HG03520 (cell line): ENCODE data around the gene ZNF254.
A peak's percentile ranks its signal among the peaks of the same experiment; 100 is the strongest.
"Not testable (repeated sequence)": the region's sequence is repeated elsewhere in the genome, so short reads cannot be mapped to it uniquely, and the experiment has no call there.

Experiments used
- ATAC-seq: cut with Tn5 transposase; IDR thresholded peaks from one replicate; pipeline ENCODE4 v1.9.1; 2021; ENCODE audit warnings: mild to moderate bottlenecking, moderate library complexity; ENCODE audit not compliant: unreplicated experiment

Gene ZNF254

DNA sequence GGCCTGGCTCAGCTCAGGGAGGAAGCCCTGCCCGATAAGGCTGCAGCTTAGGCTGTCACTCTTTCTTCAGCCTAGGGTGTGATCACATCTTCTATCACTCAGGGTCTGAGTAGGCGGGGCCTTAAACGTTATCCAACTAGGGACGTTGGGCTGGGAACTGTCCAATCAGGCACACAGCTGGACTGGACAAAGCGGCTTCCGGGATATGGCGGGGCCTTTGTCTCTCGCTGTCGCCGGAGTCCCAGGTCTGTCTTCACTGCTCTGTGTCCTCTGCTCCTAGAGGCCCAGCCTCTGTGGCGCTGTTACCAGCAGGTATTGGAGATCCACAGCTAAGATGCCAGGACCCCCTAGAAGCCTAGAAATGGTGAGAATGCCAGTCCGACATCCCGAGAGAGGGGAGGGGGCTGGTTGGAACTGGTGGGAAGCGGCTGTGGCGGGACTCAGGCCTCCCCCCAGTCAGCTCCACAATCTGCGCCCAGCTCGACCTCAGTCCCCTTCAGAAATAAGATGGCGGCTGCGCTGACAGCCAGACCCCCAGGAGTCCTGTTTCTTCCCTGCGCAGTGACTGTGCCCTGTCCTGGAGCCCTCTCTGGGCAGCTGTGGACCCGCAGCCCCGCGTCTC lies at the start of gene ZNF254:
TSS of gene ZNF254 (plus strand) at position 214 of the 622 bp plus-strand sequence. CDS start at position 335, 121 bp downstream.
- peak; percentile 97 for ATAC-seq

DNA sequence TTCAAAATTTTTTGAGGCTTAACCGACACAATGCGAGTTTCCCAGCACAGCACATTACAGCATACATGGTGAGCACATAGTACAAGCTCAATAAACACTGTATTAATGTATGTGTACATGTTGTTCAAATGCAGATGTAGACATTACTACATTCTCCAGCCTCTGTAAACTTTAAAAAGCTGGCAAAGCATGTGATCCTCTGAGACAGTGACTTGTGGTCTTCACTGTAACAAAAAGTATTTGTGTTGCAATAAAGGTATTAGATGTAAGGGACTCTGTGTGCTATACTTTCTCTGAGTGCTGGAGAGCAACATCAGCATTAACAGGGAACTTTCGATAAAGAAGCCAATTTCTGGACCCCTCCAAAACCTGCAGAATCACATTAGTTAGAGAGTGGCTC lies 46.4 kb upstream of the ZNF254 start:
- ATAC-seq: no peak

DNA sequence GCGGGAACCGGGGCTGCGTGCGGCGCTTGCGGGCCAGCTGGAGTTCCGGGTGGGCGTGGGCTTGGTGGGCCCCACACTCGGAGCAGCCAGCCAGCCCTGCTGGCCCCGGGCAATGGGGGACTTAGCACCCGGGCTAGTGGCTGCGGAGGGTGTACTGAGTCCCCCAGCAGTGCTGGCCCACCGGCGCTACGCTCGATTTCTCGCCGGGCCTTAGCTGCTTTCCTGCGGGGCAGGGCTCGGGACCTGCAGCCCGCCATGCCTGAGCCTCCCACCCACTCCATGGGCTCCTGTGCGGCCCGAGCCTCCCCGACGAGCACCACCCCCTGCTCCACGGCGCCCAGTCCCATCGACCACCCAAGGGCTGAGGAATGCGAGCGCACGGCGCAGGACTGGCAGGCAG lies 45.7 kb upstream of the ZNF254 start:
- ATAC-seq: not testable (repeated sequence)

DNA sequence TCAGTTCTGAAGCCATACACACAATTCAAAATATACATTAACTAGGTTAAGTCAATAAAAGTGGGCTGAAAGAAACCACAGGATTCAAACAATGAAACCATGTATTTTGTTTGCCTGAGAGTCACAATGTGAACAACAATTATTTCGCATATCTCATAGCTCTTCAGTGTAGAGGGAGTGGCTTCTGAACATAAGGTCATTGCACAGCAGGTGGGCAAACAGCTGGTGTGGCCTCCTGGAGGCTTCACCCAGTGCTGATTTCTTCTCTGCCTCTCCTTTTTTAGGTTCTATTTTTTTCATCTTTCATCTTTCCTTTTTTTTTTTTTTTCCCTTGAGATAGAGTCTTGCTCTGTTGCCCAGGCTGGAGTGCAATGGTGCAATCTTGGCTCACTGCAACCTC lies 40.4 kb upstream of the ZNF254 start:
- ATAC-seq: no peak

DNA sequence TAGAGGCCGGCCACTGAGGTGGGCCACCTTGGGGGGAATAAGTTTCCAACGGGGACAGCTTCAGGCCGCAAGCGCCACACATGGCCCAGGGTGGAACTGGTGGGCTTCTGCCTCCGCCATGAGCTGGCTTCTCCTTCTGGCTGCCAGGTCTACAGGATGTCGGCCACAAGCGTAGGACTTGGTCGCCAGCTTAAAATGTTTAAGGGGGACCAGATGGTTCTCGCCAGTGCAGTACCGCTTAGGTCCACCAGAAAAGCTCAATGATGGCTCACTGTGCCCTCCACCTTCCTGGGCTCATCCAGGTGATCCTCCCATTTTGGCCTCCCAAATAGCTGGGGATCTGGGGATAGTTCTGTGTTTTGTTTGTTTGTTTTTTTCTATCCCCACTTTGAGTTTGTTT lies 38.7 kb upstream of the ZNF254 start:
- no peak for ATAC-seq

DNA sequence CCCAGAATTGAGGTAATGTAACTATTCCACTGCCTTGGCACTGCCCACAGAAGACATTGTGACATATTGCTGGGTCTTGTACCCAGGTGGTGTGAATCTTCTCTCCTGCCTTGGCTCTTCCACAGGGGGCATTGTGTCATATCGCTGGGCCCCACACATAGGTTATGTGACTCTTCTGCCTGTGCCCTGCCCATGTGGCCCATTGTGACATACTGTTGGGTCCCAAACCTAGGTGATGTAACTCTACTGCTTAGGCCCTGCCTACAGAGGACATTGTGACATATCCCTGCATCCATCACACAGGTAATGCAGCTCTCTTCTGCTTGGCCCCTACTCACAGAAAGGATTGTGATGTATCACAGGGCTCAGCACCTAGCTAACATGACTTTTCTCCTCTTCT lies 37.5 kb upstream of the ZNF254 start:
- ATAC-seq: no peak

DNA sequence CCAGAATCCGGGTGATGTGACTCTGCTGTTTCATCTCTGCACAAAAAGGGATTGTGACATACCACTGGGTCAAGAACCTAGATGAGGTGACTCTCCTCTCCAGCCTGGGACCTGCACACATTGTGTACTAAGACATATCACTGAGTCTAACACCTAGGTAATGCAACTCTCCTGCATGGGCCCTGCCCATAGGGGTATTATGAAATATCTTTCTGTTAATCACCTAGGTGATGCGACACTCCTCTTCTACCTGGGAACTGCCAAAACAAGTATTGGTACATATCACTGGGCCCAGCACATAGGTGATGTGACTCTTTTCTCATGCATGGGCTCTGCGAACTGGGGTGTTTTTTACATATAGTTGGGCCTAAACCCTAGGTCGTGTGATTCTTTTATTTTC lies 35.5 kb upstream of the ZNF254 start:
- ATAC-seq: no peak

DNA sequence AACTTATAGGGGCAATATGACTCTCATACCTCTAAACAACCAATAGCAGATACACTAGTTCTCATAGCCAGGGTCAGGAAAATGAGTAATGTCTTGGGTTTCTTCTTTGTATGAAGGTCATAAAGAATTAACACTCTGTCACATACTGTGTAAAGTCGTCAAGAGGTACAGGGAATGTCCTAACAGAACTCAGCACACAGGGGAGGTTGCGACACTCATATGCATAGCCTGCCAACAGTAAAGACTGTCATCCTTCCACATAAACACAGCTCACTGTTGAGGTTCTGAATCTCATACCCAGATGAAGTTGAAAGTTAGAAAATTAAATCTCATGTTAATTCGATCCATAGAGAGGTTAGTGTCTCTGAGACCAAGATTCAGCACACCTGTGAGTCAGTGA lies 34.2 kb upstream of the ZNF254 start:
- ATAC-seq: no peak

DNA sequence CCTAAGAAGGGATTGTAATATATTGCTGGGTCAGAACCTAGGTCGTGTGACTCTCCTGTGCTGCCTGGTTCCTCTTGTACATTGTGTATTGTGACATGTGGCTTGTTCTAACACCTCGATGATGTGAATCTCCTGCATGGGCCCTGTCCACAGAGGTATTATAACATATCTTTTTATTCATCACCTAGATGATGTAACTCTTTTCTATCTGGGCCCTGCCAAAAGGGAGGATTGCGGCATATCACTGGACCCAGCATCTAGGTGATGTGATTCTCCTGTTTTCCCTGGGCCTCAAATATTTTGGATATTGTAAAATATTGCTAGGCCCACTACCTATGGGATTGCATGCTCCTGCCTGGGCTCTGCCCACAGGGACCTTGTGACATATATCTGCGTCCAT lies 33.4 kb upstream of the ZNF254 start:
- ATAC-seq: no peak

DNA sequence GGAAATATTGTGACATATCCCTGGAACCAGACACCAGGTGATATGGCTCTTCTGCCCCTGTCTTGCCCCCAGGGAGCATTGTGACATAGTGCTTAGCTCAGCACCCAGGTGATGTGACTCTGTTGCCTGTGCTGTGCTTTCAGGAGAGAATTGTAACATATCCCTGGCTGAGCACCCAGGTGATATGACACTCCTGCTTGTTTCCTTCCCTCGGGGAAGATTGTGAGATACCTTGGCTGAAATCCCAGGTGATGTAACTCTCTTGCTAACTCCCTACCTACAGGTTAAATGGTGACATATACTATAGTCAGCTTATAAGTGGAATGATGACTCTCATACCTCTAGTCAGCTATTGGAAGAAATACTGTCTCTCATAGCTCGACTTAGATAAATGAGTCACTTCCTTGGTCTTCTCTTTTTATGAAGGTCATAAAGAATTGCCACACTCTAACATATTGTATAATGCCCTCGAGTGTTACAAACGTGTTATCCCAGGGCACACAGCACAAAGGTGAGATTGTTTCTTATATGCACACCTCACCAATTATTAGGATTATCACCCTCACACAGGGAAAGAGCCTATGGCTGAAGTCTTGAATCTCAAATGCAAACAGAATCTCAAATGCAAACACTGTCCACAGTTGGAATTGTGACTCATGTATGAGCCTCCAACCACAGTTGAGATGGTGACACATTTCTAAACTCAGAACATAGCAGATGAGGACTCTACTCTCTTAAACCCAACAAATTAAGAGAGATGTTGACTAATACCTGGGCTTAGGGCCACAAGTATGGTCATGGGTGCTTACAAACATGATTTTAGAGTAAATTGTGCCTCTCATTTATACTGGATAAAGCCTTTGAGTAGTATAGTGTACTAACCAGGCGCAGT lies 32.7 kb upstream of the ZNF254 start:
- ATAC-seq: no peak

DNA sequence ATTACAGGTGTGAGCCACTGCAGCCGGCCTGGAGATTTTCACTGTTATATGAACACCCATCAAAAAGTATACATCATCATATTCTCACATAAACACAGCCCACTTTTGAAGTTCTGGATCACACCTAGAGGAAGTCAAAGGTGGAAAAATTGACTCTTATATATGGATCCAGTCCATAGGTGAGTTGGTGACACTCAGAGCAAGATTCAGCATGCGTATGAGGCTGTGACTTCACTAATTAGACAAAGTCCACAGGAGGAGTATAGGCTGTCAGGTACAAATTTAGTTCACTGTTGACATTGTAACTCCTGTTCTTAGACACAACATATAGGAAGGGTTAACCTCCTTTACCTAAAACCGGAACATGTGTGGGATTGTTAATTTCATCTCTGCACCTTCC lies 31.4 kb upstream of the ZNF254 start:
- no peak for ATAC-seq

DNA sequence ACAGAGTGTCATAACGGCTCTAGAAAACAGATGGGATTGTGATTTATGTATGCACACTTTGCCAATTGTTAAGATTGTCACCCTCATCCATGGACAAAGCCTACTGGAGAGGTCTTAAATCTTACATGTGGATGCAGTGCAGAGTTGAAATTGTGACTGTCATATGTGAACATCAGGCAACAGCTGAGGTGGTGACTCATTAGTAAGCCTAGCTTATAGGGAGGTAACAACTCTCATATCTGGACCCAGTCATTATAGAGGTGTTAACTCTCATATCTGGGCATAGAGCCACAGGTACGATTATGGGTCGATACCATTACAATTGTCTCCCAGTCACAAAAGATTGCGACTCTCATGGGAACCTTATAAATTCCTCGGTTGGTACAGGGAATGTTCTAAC lies 29.8 kb upstream of the ZNF254 start:
- no peak for ATAC-seq

DNA sequence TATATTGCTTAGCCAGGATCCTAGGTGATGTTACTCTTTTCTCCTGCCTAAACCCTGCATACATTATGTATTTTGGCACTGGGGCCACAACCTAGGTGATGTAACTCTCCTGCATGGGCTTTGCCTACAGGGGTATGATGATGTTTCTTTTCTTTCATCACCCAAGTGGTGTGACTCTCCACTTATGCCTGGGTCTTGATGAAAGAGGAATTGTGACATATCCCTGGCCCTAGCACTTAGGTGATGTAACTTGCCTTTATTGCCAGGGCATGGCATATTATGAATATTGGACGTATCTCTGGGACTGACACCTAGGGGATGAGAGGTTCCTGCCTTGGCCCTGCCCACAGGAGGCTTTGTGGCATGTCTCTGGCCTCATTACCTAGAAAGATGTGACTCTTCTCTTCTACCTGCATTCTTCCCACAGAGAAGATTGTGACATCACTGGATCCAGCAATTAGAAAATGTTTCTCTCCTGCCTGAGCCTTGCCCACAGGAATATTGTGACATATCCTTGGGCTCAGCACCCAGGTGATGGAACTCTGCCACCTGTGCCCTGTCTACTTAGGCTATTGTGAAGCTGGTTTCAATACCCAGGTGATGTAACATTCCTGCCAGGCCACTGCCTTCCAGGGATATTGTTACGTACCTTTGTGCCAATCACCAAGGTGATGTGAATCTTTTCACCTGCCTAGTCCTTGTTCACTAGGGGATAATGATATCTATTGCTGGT lies 27.3 kb upstream of the ZNF254 start:
- no peak for ATAC-seq

DNA sequence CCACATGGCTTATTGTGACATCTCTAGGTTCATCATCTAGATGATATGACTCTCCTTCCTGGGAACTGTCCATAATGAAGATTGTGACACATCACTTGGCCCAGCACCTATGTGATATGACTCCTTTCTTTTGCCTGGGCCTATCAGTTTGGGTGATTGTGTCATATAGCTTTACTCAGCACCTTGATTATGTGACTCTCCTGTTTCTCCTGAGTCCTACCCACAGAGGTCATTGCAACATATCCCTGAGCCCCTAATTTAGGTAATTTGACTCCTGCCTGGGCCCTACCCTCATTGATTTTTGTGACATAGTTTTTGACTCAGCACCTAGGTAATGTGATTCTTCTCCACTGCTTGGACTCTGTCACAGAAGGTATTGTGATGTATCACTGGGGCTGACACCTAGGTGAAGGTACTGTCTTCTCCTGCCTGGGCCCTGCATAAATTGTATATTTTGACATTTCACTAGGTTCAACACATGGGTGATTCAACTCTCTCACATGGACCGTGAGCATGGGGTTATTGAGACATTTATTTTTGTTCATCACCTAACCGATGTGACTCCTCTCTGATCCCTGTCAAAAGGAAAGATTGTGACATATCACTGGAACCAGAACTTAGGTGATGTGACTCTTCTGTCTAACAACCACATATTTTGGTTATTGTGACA lies 26.2 kb upstream of the ZNF254 start:
- no peak for ATAC-seq

DNA sequence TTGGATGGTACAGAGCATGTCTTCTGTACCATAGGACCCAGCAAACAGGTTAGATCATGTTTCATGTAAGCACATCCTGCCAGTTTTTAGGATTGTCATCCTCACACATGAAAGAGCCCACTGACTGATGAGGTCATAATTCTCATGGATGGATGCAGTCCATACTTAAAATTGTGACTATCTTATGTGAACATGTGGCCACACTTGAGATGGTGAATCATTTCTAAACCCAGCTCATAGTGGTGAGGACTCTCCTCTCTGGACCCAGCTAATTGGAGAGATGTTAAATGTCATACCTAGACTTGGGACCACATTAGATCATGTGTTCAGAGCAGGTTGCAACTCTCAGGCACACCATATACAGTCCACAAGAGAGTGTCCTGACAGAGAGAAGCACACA lies 24.8 kb upstream of the ZNF254 start:
- no peak for ATAC-seq

DNA sequence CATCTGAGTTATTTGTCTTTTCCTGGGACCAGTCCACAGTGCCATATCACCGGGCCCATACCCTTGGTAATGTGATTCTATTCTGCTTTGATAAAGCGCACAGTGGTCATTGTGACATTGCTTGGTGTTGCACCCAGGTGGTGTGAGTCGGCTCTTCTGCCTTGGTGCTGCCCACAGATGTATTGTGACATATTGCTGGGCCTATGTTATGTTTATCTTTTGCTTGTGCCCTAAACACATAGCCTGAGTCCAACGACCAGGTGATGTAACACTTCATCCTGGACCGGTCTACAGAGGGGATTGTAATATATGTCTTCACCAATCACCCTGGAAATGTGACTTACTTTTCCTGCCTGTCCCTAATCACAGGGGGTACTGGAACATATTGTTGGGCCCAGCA lies 23.7 kb upstream of the ZNF254 start:
- ATAC-seq: no peak

DNA sequence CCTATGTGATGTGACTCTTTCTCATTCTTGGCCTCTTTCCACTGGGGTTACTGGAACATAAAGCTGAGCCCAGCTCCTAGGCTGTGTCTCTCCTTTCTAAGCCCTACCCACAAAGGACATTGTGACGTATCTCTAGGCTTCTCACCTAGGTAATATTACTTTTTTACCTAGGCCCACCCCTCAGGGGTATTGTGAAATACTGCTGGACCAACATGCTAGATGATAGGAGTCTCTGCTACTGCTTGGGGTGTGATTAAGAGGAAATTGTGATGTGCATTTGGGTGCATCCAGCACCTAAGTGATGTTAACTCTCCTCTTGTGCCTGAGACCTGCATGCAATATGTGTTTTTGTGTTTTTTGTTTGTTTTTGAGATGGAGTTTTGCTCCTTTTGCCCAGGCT lies 22.8 kb upstream of the ZNF254 start:
- ATAC-seq: no peak

DNA sequence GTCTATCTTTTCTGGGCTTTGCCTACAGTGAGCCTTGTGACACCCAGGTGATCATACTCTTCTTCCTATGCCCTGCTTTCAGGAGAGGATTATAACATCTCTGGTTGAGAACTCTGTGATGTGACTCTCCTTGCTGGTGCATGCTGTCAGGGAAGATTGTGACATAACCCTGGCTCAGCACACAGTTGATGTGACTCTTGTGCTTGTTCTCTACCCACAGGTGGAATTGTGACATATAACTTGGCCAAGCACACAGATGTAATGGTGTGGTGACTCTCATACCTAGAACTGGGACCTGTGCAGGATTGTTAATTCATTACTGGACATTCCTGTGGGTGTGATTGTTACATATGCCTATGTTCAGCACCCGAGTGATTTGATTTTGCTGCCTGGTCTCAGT lies 21.7 kb upstream of the ZNF254 start:
- ATAC-seq: no peak

DNA sequence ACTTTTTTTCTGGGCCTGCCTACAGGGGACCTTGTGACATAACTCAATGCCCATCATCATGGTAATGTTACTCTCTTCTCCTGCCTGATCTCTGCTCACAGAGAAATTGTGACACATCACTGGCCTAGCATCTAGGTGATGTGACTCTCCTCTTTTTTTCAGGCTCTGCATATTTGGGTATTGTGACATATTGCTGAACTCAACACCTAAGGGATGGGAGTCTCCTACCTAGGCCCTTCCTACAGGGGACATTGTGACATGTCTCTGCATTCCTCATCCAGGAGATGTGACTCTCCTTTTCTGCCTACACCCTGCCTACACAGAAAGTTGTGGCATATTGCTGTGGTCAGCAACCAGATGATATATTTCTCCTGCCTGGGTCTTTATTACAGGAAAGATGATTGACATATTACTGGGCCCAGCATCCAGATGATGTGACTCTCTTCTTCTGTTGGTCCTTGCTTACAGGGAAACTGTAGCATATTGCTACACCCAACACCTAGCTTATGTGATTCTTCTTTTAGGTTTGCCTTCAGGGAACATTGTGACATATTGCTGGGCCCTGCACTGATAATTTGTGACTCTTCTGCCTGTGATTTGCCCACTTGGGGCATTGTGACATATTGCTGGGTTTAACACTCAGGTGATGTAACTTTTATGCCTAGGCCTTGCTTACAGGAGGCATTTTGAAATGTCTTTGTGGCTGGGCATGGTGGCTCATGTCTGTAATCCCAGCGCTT lies 21.0 kb upstream of the ZNF254 start:
- ATAC-seq: no peak

DNA sequence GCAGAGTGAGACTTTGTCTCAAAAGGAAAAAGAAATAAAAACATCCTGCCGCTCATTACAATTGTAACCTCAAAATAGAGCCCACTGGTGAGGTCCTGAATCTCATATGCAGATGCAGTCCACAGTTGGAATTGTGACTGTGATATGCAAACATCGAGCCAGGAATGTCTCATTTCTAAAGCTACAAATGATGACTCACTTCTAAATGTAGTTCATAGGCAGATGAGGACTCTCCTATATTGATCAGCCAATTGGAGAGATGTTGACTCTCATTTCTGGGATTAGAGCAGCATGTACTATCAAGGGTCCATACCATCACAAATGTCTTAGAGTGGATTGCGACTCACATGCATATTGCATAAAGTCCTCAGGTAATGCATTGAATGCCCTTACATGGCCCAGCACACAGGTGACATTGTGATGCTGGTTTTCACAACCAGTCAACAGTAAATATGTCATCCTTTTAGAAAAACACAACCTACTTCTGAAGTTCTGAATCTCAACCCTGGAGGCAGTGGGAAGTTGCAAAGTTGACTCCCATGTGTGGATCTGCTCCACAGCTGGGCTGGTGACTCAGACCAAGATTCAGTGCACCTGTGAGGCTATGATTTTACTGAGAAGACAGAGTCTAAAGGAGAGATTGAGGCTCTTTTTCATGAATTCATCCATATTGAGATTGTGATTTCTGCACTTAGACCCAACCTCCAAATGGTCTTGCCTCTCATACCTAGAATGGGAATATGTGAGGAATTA lies 16.9 kb upstream of the ZNF254 start:
- no peak for ATAC-seq
